GM19240 (cell line): ENCODE measurements around the gene ABCB9.

Experiments used
- DNase-seq: peaks from one replicate; pipeline ENCODE4 v3.0.0; 2011; ENCODE audit warnings: low spot score; ENCODE audit not compliant: insufficient read length

ABCB9 gene

GRCh38 chr12:122964439-122965257 is 1.6 kb downstream of the ABCB9 start:
- DNase-seq = no peak

GRCh38 chr12:122963941-122964265 is 2.4 kb downstream of the ABCB9 start:
- no peak for DNase-seq

GRCh38 chr12:122961531-122962329 is 4.5 kb downstream of the ABCB9 start:
- no peak for DNase-seq

GRCh38 chr12:122960193-122960569 is 6.1 kb downstream of the ABCB9 start:
- no peak for DNase-seq

- no peak for DNase-seq
These were observed 6.6 kb downstream of the ABCB9 start for GRCh38 chr12:122959566-122960192.

- DNase-seq = no peak
These were observed 7.9 kb downstream of the ABCB9 start for GRCh38 chr12:122958198-122958888.

- DNase-seq = no peak
These were observed 10.2 kb downstream of the ABCB9 start for GRCh38 chr12:122956035-122956434.

- no peak for DNase-seq
These were observed 11.1 kb downstream of the ABCB9 start for GRCh38 chr12:122955156-122955555.

GRCh38 chr12:122951979-122952892 is 14.0 kb downstream of the ABCB9 start:
- DNase-seq = peak; percentile 96

- no peak for DNase-seq
These were observed 14.9 kb downstream of the ABCB9 start for GRCh38 chr12:122951406-122951805.

- DNase-seq = no peak
These were observed 16.2 kb downstream of the ABCB9 start for GRCh38 chr12:122949816-122950675.

- DNase-seq = no peak
These were observed 16.9 kb downstream of the ABCB9 start for GRCh38 chr12:122949405-122949804.

GRCh38 chr12:122948605-122949004 is 17.7 kb downstream of the ABCB9 start:
- DNase-seq = no peak

- no peak for DNase-seq
These were observed 18.9 kb downstream of the ABCB9 start for GRCh38 chr12:122947352-122947792.

- DNase-seq = peak; percentile 53
These were observed 19.4 kb downstream of the ABCB9 start for GRCh38 chr12:122946690-122947341.

- DNase-seq = no peak
These were observed 21.4 kb downstream of the ABCB9 start for GRCh38 chr12:122944605-122945592.

GRCh38 chr12:122943196-122943595 is 23.1 kb downstream of the ABCB9 start:
- no peak for DNase-seq

GRCh38 chr12:122942637-122943036 is 23.6 kb downstream of the ABCB9 start:
- no peak for DNase-seq
